ENCODE data around the gene BRCA1.
A peak's percentile ranks its signal among the peaks of the same experiment; 100 is the strongest.
"Not testable (repeated sequence)": the region's sequence is repeated elsewhere in the genome, so short reads cannot be mapped to it uniquely, and the experiment has no call there.

The BRCA1 gene

DNA sequence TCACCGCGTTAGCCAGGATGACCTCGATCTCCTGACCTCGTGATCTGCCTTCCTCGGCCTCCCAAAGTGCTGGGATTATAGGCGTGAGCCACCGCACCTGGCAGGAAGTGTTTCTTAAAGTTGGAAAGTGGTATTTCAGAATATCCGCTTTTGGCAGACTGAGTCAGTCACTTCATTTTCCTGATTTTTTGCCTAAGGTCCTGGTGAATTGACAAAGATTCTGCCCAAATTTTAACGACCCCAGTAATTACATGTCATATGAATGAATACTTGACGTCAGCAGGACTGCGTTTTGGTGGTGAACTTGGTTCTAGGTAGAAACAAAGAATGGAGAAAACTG is 4.5 kb upstream of the BRCA1 start:
- H3K4me3 ChIP-seq (ENCODE audit: low read depth, low read length), result no peak overlapping the region
- no peak for TF ChIP-seq MYC (IDR thresholded peaks at IDR 0.05; ENCODE audit: low read depth, low read length)
- TF ChIP-seq, protein P1, sequence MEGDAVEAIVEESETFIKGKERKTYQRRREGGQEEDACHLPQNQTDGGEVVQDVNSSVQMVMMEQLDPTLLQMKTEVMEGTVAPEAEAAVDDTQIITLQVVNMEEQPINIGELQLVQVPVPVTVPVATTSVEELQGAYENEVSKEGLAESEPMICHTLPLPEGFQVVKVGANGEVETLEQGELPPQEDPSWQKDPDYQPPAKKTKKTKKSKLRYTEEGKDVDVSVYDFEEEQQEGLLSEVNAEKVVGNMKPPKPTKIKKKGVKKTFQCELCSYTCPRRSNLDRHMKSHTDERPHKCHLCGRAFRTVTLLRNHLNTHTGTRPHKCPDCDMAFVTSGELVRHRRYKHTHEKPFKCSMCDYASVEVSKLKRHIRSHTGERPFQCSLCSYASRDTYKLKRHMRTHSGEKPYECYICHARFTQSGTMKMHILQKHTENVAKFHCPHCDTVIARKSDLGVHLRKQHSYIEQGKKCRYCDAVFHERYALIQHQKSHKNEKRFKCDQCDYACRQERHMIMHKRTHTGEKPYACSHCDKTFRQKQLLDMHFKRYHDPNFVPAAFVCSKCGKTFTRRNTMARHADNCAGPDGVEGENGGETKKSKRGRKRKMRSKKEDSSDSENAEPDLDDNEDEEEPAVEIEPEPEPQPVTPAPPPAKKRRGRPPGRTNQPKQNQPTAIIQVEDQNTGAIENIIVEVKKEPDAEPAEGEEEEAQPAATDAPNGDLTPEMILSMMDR (IDR thresholded peaks at IDR 0.05; ENCODE audit: low read depth, low read length), result no peak
- TF ChIP-seq MAX (IDR thresholded peaks at IDR 0.05; ENCODE audit: low read depth, low read length), result no peak
- TF ChIP-seq POLR2A (IDR thresholded peaks at IDR 0.05; ENCODE audit: extremely low read depth, insufficient read length), result no peak
- DNase-seq (ENCODE audit: low read depth), result no peak

- not testable (repeated sequence) for H3K4me3 ChIP-seq (ENCODE audit: low read depth, low read length)
These were observed 2.2 kb upstream of the BRCA1 start for GRCh38 chr17:43127333-43127876.

DNA sequence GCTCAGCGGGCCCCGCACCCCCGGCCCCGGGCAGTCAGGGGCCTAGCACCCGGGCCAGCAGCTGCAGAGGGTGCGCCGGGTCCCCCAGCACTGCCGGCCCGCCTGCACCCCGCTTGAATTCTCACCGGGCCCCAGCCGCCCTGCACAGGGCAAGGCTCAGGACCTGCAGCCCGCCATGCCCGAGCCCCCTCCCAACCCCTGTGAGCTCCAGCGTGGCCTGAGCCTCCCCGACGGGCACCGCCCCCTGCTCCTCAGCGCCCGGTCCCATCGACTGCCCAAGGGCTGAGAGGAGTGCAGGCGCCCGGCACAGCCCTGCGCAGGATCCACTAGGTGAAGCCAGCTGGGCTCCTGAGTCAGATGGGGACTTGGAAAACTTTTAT is 1.7 kb upstream of the BRCA1 start:
- TF ChIP-seq MYC (IDR thresholded peaks at IDR 0.05; ENCODE audit: low read depth, low read length) (no peak), POLR2A (IDR thresholded peaks at IDR 0.05; ENCODE audit: extremely low read depth, insufficient read length) (no peak), MAX (IDR thresholded peaks at IDR 0.05; ENCODE audit: low read depth, low read length) (no peak)
- TF ChIP-seq, protein P1 (IDR thresholded peaks at IDR 0.05; ENCODE audit: low read depth, low read length), result no peak
- no peak for DNase-seq (ENCODE audit: low read depth)
- H3K4me3 ChIP-seq (ENCODE audit: low read depth, low read length), result no peak overlapping the region

More at GRCh38 chr17:43127333-43127876, 2.2 kb upstream of the BRCA1 start:
- not testable (repeated sequence) for DNase-seq (ENCODE audit: low read depth)

- 0 out of 2 replicates have a peak, but pooled peaks have one; percentile 21 for TF ChIP-seq MAX (IDR thresholded peaks at IDR 0.05; ENCODE audit: low read depth, low read length)
- TF ChIP-seq, protein P1 (IDR thresholded peaks at IDR 0.05; ENCODE audit: low read depth, low read length), result no peak
- 0 out of 2 replicates have a peak, but pooled peaks have one; percentile 11 for TF ChIP-seq MYC (IDR thresholded peaks at IDR 0.05; ENCODE audit: low read depth, low read length)
- peak; percentile 20 for TF ChIP-seq POLR2A (IDR thresholded peaks at IDR 0.05; ENCODE audit: extremely low read depth, insufficient read length)
- peak overlapping the region; percentile 78 for H3K4me3 ChIP-seq (ENCODE audit: low read depth, low read length)
- DNase-seq (ENCODE audit: low read depth), result peak; percentile 82
These were observed 1.1 kb upstream of the BRCA1 start for GRCh38 chr17:43125967-43126910.

GRCh38 chr17:43118679-43119615 is 6.2 kb downstream of the BRCA1 start:
- TF ChIP-seq, protein P1 (IDR thresholded peaks at IDR 0.05; ENCODE audit: low read depth, low read length), result no peak
- TF ChIP-seq MYC (IDR thresholded peaks at IDR 0.05; ENCODE audit: low read depth, low read length) (no peak), POLR2A (IDR thresholded peaks at IDR 0.05; ENCODE audit: extremely low read depth, insufficient read length) (no peak), MAX (IDR thresholded peaks at IDR 0.05; ENCODE audit: low read depth, low read length) (no peak)
- DNase-seq (ENCODE audit: low read depth), result no peak
- H3K4me3 ChIP-seq (ENCODE audit: low read depth, low read length), result no peak overlapping the region
